Measurements from ENCODE around the gene TBC1D8. TPM values are rescaled to one million over a fixed set of nuclear protein-coding genes. Genes with fewer than 3 reads are reported as not detected.

TBC1D8 gene
- total and polyA plus RNA-seq, 2 of the 13 experiments (the other 11 are each of a cell fraction or from before 2014, with no cell fraction given) = 45.1 to 95.4 TPM

DNA sequence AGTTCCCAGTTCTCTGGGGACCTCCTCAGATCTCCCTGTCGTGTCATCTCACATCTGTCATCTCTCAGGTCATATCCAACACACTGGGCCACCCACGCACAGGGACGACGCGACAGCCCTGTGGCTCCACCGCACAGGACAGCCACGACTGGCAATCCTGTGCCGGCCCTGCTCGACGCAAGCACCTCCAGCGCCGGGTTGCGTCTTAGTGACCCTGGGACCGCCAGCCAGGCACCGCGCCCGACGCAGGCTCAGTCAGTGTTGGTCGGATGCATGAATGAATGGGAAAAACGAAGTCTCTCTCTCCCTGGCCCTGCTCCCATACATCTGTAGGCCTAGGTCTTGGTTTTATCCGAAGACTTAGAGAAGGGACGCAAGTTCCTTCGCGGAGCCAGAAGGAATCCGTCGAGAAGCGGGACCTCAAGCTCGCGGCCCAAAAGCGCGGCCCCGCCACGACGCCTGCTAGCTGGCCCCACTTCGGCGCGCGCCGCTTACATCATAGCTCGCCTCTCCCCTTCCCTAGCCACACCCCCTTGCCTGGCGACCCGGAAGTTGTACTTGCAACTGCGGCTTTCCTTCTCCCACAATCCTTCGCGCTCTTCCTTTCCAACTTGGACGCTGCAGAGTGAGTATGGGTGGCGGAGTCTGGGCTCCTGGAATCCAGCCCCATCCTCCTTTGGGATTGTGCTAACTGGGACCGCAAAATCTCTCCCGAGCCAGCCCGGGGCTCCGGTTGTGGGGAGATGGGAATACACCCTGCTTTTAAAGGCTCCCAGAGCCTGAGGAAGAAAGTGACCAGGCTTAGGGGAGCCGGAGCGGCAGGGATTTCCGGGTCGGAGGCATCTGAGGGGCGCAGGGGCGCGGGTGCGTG, 149.3 kb downstream of the TBC1D8 start, which contains the start of gene RPL31 (continued):
- TF ChIP-seq, protein P1, sequence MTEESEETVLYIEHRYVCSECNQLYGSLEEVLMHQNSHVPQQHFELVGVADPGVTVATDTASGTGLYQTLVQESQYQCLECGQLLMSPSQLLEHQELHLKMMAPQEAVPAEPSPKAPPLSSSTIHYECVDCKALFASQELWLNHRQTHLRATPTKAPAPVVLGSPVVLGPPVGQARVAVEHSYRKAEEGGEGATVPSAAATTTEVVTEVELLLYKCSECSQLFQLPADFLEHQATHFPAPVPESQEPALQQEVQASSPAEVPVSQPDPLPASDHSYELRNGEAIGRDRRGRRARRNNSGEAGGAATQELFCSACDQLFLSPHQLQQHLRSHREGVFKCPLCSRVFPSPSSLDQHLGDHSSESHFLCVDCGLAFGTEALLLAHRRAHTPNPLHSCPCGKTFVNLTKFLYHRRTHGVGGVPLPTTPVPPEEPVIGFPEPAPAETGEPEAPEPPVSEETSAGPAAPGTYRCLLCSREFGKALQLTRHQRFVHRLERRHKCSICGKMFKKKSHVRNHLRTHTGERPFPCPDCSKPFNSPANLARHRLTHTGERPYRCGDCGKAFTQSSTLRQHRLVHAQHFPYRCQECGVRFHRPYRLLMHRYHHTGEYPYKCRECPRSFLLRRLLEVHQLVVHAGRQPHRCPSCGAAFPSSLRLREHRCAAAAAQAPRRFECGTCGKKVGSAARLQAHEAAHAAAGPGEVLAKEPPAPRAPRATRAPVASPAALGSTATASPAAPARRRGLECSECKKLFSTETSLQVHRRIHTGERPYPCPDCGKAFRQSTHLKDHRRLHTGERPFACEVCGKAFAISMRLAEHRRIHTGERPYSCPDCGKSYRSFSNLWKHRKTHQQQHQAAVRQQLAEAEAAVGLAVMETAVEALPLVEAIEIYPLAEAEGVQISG (CRISPR knock-in tag; IDR thresholded peaks at IDR 0.05) = peak; percentile 94
- peak; percentile 97; the same call in 1 of the 2 replicates for TF ChIP-seq ZNF577 (CRISPR knock-in tag; IDR thresholded peaks at IDR 0.05; ENCODE audit: borderline replicate concordance, low read depth)
- TF ChIP-seq SATB2 (CRISPR knock-in tag; IDR thresholded peaks at IDR 0.05) = peak; percentile 97
- peak; percentile 81; the same call in 1 of the 2 replicates for TF ChIP-seq PCBP1 (IDR thresholded peaks at IDR 0.05; ENCODE audit: borderline replicate concordance, low read depth, low read length)
- TF ChIP-seq SOX13 (IDR thresholded peaks at IDR 0.05) = peak; percentile 73
- peak; percentile 66 to 82; a peak in 3 of 4 replicates for TF ChIP-seq SOX13 (CRISPR knock-in tag; conservative IDR thresholded peaks at IDR 0.05 in 1 of 2, IDR thresholded peaks at IDR 0.05 in 1 of 2)
- TF ChIP-seq, protein P2, sequence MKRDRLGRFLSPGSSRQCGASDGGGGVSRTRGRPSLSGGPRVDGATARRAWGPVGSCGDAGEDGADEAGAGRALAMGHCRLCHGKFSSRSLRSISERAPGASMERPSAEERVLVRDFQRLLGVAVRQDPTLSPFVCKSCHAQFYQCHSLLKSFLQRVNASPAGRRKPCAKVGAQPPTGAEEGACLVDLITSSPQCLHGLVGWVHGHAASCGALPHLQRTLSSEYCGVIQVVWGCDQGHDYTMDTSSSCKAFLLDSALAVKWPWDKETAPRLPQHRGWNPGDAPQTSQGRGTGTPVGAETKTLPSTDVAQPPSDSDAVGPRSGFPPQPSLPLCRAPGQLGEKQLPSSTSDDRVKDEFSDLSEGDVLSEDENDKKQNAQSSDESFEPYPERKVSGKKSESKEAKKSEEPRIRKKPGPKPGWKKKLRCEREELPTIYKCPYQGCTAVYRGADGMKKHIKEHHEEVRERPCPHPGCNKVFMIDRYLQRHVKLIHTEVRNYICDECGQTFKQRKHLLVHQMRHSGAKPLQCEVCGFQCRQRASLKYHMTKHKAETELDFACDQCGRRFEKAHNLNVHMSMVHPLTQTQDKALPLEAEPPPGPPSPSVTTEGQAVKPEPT (CRISPR knock-in tag; IDR thresholded peaks at IDR 0.05; ENCODE audit: low read depth) = peak; percentile 97
- TF ChIP-seq PRMT3 (CRISPR knock-in tag; IDR thresholded peaks at IDR 0.05; ENCODE audit: borderline replicate concordance, low read depth) = peak; percentile 99
- peak; percentile 99 for TF ChIP-seq SMAD1 (CRISPR knock-in tag; IDR thresholded peaks at IDR 0.05; ENCODE audit: borderline replicate concordance, low read depth)
- no peak for TF ChIP-seq ZNF496 (CRISPR knock-in tag; IDR thresholded peaks at IDR 0.05; ENCODE audit: insufficient replicate concordance)
- TF ChIP-seq, protein P3, sequence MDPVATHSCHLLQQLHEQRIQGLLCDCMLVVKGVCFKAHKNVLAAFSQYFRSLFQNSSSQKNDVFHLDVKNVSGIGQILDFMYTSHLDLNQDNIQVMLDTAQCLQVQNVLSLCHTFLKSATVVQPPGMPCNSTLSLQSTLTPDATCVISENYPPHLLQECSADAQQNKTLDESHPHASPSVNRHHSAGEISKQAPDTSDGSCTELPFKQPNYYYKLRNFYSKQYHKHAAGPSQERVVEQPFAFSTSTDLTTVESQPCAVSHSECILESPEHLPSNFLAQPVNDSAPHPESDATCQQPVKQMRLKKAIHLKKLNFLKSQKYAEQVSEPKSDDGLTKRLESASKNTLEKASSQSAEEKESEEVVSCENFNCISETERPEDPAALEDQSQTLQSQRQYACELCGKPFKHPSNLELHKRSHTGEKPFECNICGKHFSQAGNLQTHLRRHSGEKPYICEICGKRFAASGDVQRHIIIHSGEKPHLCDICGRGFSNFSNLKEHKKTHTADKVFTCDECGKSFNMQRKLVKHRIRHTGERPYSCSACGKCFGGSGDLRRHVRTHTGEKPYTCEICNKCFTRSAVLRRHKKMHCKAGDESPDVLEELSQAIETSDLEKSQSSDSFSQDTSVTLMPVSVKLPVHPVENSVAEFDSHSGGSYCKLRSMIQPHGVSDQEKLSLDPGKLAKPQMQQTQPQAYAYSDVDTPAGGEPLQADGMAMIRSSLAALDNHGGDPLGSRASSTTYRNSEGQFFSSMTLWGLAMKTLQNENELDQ (CRISPR knock-in tag; IDR thresholded peaks at IDR 0.05; ENCODE audit: borderline replicate concordance) = peak; percentile 59; the same call in 1 of the 2 replicates
- TF ChIP-seq ZBTB3 (CRISPR knock-in tag; IDR thresholded peaks at IDR 0.05; ENCODE audit: borderline replicate concordance, low read depth) = peak; percentile 86; the same call in 1 of the 2 replicates
- TF ChIP-seq, protein P4, sequence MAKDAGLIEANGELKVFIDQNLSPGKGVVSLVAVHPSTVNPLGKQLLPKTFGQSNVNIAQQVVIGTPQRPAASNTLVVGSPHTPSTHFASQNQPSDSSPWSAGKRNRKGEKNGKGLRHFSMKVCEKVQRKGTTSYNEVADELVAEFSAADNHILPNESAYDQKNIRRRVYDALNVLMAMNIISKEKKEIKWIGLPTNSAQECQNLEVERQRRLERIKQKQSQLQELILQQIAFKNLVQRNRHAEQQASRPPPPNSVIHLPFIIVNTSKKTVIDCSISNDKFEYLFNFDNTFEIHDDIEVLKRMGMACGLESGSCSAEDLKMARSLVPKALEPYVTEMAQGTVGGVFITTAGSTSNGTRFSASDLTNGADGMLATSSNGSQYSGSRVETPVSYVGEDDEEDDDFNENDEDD (CRISPR knock-in tag; IDR thresholded peaks at IDR 0.05; ENCODE audit: borderline replicate concordance) = peak; percentile 100
- TF ChIP-seq, protein P5, sequence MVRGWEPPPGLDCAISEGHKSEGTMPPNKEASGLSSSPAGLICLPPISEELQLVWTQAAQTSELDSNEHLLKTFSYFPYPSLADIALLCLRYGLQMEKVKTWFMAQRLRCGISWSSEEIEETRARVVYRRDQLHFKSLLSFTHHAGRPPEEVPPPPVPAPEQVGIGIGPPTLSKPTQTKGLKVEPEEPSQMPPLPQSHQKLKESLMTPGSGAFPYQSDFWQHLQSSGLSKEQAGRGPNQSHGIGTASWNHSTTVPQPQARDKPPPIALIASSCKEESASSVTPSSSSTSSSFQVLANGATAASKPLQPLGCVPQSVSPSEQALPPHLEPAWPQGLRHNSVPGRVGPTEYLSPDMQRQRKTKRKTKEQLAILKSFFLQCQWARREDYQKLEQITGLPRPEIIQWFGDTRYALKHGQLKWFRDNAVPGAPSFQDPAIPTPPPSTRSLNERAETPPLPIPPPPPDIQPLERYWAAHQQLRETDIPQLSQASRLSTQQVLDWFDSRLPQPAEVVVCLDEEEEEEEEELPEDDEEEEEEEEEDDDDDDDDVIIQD (CRISPR knock-in tag; IDR thresholded peaks at IDR 0.05; ENCODE audit: low read depth) = peak; percentile 94
- TF ChIP-seq, protein P6, sequence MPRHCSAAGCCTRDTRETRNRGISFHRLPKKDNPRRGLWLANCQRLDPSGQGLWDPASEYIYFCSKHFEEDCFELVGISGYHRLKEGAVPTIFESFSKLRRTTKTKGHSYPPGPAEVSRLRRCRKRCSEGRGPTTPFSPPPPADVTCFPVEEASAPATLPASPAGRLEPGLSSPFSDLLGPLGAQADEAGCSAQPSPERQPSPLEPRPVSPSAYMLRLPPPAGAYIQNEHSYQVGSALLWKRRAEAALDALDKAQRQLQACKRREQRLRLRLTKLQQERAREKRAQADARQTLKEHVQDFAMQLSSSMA (CRISPR knock-in tag; IDR thresholded peaks at IDR 0.05) = peak; percentile 88

Measured in HepG2 (cell line).